ENCODE results near the gene PCNT. TPM values are rescaled to one million over a fixed set of nuclear protein-coding genes. Genes with fewer than 3 reads are reported as not detected.

PCNT gene
- total and polyA plus RNA-seq, 4 donors, result 6.4 to 33.0 (median 26.2) TPM

DNA sequence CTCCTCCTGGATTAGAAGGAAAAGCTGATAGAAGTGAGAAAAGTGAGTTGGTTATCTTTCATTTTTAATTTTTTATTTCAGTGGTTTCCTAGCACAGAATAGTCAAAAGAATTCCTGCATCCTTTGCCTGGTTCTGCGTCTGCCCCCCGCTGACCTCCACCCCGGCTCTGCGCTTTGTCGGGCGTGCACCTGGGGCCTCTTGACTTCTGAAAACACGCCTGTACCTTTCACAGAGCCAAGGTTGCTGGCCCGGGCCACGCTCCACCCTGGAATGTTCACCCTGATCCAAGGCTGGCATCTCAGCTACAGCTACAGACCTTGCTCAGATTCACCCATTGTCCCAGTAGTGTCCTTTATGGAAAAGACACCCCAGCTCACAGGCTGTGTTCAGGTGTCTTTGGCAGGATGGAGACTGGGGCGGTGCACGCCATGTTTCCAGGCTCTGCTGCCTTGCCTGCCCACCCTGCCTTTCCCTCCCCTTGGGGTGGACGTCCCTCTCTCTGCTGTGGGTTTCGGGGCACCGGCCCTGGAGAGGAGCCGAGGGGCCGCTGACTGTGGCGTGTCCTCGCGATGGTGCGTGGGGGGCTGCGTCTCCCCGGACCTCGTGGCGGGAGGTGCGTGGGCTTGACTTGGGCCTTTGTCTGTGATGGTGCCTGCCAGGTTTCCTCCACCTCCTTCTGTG, 94.5 kb downstream of the PCNT start:
- Histone ChIP-seq H3K27me3 (ENCODE audit: control insufficient read depth in 1 of 2, insufficient read depth in 2 of 2, low read length in 1 of 2) (no peaks in the 10 kb centered on the region), H3K4me3 (ENCODE audit: low read length in 2 of 2) (no peak overlapping the region), H3K4me1 (ENCODE audit: control insufficient read depth in 1 of 2, insufficient read depth in 2 of 2, low read length in 2 of 2) (no peaks in the 10 kb centered on the region), H3K9me3 (ENCODE audit: control insufficient read depth, low read length) (no peaks in the 10 kb centered on the region), H3K27ac (ENCODE audit: low read depth in 1 of 2, low read length in 2 of 2) (no peak overlapping the region), H3K36me3 (ENCODE audit: control insufficient read depth in 1 of 2, insufficient read depth in 2 of 2, low read length in 1 of 2) (peaks cover 0 to 4% of the 10 kb centered on the region in 2 donors)
- ATAC-seq (ENCODE audit: low FRiP score) (no peak), DNase-seq (peak in 1 of 2 donors; percentile 51)
- intact Hi-C loops (cut with DNase I), result no loop called here
- WGBS, 2 donors, result 93% methylated on average over 25 of the region's 25 CpGs

DNA sequence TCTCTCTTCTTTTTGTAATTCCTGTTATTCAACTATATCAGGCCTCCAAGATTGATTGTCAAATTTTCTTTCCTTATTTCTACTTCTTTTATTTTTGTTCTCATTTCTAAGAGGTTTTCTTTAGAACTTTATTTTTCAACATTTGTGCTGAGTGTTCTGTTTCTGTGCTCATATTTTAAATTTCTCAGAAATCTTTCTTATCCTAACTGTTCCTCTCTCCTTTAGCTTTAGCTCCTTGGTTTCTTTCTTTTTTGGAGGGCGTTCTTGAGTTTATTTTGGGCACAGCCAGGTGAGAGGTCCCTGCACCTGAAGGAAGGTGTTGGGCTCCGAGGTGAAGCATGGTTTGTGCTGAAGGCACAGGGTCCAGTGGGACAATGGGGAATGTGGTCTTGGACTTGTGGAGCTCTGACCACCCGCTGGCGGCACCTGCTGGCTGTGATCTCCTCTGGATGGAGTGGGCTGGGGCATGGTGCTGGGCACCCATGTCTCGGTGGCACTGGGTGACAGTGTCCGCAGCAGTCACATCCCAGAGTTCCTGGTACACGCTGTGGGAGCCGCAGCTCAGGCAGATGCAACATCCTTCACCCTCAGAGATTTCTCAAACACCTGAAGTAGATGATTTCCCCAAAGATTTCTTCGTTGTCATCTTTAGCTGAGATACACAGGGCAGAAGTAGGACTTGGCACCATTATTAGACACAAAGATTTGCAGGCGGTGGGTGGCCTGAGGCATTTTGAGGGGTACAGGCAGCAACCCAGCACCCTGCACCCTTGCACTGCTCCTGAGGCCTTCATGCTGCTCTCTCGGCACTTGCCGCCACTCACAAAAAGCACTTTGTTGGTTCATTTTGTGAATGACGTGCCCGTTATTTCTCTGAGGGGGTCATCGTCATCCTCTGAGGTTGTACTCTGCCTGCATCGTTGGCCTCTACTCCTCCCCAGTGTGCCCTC, 96.6 kb downstream of the PCNT start:
- ATAC-seq (ENCODE audit: low FRiP score) (no peak), DNase-seq (peak; percentile 4 to 62)
- WGBS, 2 donors, result 91 to 94% methylated on average over 16 of the region's 16 CpGs
- Histone ChIP-seq H3K4me1 (ENCODE audit: control insufficient read depth in 1 of 2, insufficient read depth in 2 of 2, low read length in 2 of 2) (no peaks in the 10 kb centered on the region), H3K9me3 (ENCODE audit: control insufficient read depth, low read length) (no peaks in the 10 kb centered on the region), H3K4me3 (ENCODE audit: low read length in 2 of 2) (no peak overlapping the region), H3K27ac (ENCODE audit: low read depth in 1 of 2, low read length in 2 of 2) (no peak overlapping the region), H3K36me3 (ENCODE audit: control insufficient read depth in 1 of 2, insufficient read depth in 2 of 2, low read length in 1 of 2) (peaks cover 0 to 4% of the 10 kb centered on the region in 2 donors), H3K27me3 (ENCODE audit: control insufficient read depth in 1 of 2, insufficient read depth in 2 of 2, low read length in 1 of 2) (no peaks in the 10 kb centered on the region)
- intact Hi-C loops (cut with DNase I), result no loop called here

DNA sequence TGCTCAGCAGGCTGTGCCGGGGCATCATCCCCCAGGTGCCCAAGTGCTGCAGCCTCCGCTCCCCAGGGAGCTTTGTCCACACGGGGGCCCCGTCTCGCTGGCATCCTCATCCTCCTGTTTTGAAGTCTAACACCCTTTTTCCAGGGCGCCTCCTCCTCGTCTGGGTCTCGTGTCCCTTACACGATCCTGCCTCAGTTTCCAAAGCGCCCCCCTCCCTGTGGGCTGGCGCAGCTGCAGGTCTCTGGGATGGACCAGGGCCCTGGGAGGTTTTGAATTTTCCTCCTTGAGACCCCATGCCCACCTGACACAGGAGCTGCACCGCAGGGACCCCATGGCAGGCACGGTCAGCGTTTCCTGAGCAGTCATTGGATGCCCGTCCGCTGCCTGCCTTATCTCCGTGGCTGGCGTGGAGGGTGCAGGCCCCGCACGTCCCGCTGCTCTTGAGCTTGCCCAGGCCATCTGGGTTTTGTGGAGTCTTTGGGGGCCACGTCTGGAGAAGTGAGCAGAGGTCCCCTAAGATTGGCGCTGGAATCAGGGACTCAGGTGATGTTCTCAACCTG, 97.3 kb downstream of the PCNT start:
- WGBS, 2 donors, result 91 to 93% methylated on average over 23 of the region's 23 CpGs
- no peak for ATAC-seq (ENCODE audit: low FRiP score)
- Histone ChIP-seq H3K4me3 (ENCODE audit: low read length in 2 of 2) (no peak overlapping the region), H3K36me3 (ENCODE audit: control insufficient read depth in 1 of 2, insufficient read depth in 2 of 2, low read length in 1 of 2) (peaks cover 0 to 4% of the 10 kb centered on the region in 2 donors), H3K4me1 (ENCODE audit: control insufficient read depth in 1 of 2, insufficient read depth in 2 of 2, low read length in 2 of 2) (no peaks in the 10 kb centered on the region), H3K27me3 (ENCODE audit: control insufficient read depth in 1 of 2, insufficient read depth in 2 of 2, low read length in 1 of 2) (no peaks in the 10 kb centered on the region), H3K9me3 (ENCODE audit: control insufficient read depth, low read length) (no peaks in the 10 kb centered on the region), H3K27ac (ENCODE audit: low read depth in 1 of 2, low read length in 2 of 2) (no peak overlapping the region)
- DNase-seq, result peak; percentile 43 to 51
- intact Hi-C loops (cut with DNase I), result no loop called here

GRCh38 chr21:46421756-46422555, 98.0 kb downstream of the PCNT start:
- Histone ChIP-seq H3K27ac (ENCODE audit: low read depth in 1 of 2, low read length in 2 of 2) (no peak overlapping the region), H3K27me3 (ENCODE audit: control insufficient read depth in 1 of 2, insufficient read depth in 2 of 2, low read length in 1 of 2) (no peaks in the 10 kb centered on the region), H3K4me1 (ENCODE audit: control insufficient read depth in 1 of 2, insufficient read depth in 2 of 2, low read length in 2 of 2) (no peaks in the 10 kb centered on the region), H3K36me3 (ENCODE audit: control insufficient read depth in 1 of 2, insufficient read depth in 2 of 2, low read length in 1 of 2) (peaks cover 0 to 2% of the 10 kb centered on the region in 2 donors), H3K9me3 (ENCODE audit: control insufficient read depth, low read length) (no peaks in the 10 kb centered on the region), H3K4me3 (ENCODE audit: low read length in 2 of 2) (no peak overlapping the region)
- peak; percentile 32 to 66 for DNase-seq
- WGBS, 2 donors, result 92 to 95% methylated on average over 35 of the region's 35 CpGs
- intact Hi-C loops (cut with DNase I), result no loop called here
- peak; percentile 35 for ATAC-seq (ENCODE audit: low FRiP score)

GRCh38 chr21:46422636-46423241, 98.8 kb downstream of the PCNT start:
- intact Hi-C loops (cut with DNase I), result no loop called here
- Histone ChIP-seq H3K4me1 (ENCODE audit: control insufficient read depth in 1 of 2, insufficient read depth in 2 of 2, low read length in 2 of 2) (no peaks in the 10 kb centered on the region), H3K27me3 (ENCODE audit: control insufficient read depth in 1 of 2, insufficient read depth in 2 of 2, low read length in 1 of 2) (no peaks in the 10 kb centered on the region), H3K36me3 (ENCODE audit: control insufficient read depth in 1 of 2, insufficient read depth in 2 of 2, low read length in 1 of 2) (peaks cover 0 to 2% of the 10 kb centered on the region in 2 donors), H3K4me3 (ENCODE audit: low read length in 2 of 2) (no peak overlapping the region), H3K27ac (ENCODE audit: low read depth in 1 of 2, low read length in 2 of 2) (no peak overlapping the region), H3K9me3 (ENCODE audit: control insufficient read depth, low read length) (no peaks in the 10 kb centered on the region)
- peak in 1 of 2 donors; percentile 41 for DNase-seq
- WGBS, 2 donors, result 95 to 96% methylated on average over 12 of the region's 12 CpGs
- no peak for ATAC-seq (ENCODE audit: low FRiP score)

- 81 to 88% methylated on average over 1 of the region's 1 CpG for WGBS, 2 donors
- DNase-seq, result no peak
- peaks cover 0 to 1% of the 10 kb centered on the region in 2 donors for H3K36me3 ChIP-seq (ENCODE audit: control insufficient read depth in 1 of 2, insufficient read depth in 2 of 2, low read length in 1 of 2)
- H3K27ac ChIP-seq (ENCODE audit: low read depth in 1 of 2, low read length in 2 of 2), result no peak overlapping the region
- no peaks in the 10 kb centered on the region for H3K27me3 ChIP-seq (ENCODE audit: control insufficient read depth in 1 of 2, insufficient read depth in 2 of 2, low read length in 1 of 2)
- intact Hi-C loops (cut with DNase I), result no loop called here
- H3K4me3 ChIP-seq (ENCODE audit: low read length in 2 of 2), result no peak overlapping the region
- no peak for ATAC-seq (ENCODE audit: low FRiP score)
- no peaks in the 10 kb centered on the region for H3K4me1 ChIP-seq (ENCODE audit: control insufficient read depth in 1 of 2, insufficient read depth in 2 of 2, low read length in 2 of 2)
- no peaks in the 10 kb centered on the region for H3K9me3 ChIP-seq (ENCODE audit: control insufficient read depth, low read length)
These were observed 99.6 kb downstream of the PCNT start for GRCh38 chr21:46423546-46424038.

GRCh38 chr21:46424039-46424591, 100.2 kb downstream of the PCNT start:
- no peak overlapping the region for H3K4me3 ChIP-seq (ENCODE audit: low read length in 2 of 2)
- DNase-seq (peak in 1 of 2 donors; percentile 74), ATAC-seq (ENCODE audit: low FRiP score) (no peak)
- H3K9me3 ChIP-seq (ENCODE audit: control insufficient read depth, low read length), result no peaks in the 10 kb centered on the region
- no peaks in the 10 kb centered on the region for H3K27me3 ChIP-seq (ENCODE audit: control insufficient read depth in 1 of 2, insufficient read depth in 2 of 2, low read length in 1 of 2)
- 76 to 83% methylated on average over 17 of the region's 17 CpGs for WGBS, 2 donors
- intact Hi-C loops (cut with DNase I), result no loop called here
- no peaks in the 10 kb centered on the region for H3K36me3 ChIP-seq (ENCODE audit: control insufficient read depth in 1 of 2, insufficient read depth in 2 of 2, low read length in 1 of 2)
- no peaks in the 10 kb centered on the region for H3K4me1 ChIP-seq (ENCODE audit: control insufficient read depth in 1 of 2, insufficient read depth in 2 of 2, low read length in 2 of 2)
- no peak overlapping the region for H3K27ac ChIP-seq (ENCODE audit: low read depth in 1 of 2, low read length in 2 of 2)

Measured in aorta (tissue), 5 donors.